Stimulated activated CD4-positive, alpha-beta T cell treated with anti-CD3 and anti-CD28 coated beads, Interleukin-1b, Interleukin-23, amount 100 ng/mL, for 1 hour (primary cell): Measurements from ENCODE around the gene BASP1.
"Not testable (repeated sequence)": the region's sequence is repeated elsewhere in the genome, so short reads cannot be mapped to it uniquely, and the experiment has no call there.

ENCODE experiments used
- DNase-seq, 2 donors: peaks; one replicate each; pipeline ENCODE4 v3.0.0-alpha.2; 2020; ENCODE audit warnings: low read depth in 2 of 2

BASP1 gene

DNA sequence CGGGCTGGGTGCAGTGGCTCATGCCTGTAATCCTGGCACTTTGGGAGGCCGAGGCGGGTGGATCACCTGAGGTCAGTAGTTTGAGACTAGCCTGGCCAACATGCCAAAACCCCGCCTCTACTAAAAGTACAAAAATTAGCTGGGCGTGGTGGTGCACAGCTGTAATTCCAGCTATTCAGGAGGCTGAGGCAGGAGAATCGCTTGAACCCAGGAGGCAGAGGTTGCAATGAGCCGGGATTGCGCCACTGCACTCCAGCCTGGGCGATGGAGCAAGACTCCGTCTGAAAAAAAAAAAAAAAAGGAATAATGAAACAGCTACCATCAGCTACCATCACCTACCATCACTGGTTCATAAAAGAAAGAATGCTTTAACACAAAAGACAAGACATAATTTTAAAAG lies 25.9 kb upstream of the BASP1 start:
- not testable (repeated sequence) for DNase-seq

DNA sequence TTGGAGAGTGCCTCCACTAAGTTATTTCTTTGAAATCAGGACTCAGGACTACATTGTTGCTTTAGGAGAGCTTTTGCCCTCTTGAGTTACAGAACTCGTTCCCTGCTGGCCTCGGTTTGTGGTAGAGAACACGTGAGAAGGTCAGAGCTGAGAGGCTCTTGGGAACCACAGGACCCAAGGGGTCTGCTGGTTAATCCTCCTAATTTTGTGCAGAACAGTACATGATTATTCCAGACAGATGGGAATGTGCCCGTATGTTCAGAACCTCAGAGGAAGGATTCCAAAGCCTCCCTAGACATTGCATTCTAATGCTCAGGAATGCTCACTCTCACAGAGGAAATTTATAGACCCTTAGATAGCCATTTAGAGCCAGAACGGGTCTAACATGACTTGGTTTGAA lies 25.2 kb upstream of the BASP1 start:
- DNase-seq, result no peak

DNA sequence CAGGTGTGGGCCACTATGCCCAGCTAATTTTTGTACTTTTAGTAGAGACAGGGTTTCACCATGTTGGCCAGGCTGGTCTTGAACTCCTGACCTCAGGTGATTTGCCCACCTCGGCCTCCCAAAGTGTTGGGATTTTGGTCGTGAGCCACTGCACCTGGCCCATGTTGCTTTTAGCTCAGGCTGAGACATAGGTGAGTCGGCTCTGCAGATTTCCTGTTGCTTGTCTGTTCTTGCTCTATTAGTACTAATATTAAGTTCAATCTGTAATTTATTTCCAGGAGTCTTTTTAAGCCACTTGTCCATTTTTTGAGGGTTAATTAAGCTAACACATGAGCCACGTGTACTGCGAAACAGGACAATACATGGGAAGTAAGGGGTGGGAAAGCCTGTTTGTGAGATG lies 21.4 kb upstream of the BASP1 start:
- DNase-seq, result no peak

DNA sequence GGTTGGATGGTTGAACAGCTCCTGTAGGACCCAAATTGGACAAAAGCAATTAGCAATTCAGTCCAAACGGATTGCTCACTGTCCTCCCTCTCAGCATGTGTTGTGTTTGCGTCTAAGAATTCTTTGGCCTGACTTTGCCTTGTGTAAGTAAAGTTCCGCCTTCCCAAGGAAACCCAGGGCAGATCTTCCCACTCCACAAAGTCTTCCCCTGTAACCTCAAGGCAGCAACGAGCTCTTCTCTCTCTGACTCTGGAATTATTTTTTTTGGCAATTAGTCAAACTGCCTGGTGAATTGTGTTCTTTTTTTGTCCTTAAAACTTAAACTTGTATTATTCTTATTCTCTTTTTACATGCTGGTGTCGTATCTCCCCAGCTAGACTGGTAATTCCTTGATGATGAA lies 20.7 kb upstream of the BASP1 start:
- no peak for DNase-seq

DNA sequence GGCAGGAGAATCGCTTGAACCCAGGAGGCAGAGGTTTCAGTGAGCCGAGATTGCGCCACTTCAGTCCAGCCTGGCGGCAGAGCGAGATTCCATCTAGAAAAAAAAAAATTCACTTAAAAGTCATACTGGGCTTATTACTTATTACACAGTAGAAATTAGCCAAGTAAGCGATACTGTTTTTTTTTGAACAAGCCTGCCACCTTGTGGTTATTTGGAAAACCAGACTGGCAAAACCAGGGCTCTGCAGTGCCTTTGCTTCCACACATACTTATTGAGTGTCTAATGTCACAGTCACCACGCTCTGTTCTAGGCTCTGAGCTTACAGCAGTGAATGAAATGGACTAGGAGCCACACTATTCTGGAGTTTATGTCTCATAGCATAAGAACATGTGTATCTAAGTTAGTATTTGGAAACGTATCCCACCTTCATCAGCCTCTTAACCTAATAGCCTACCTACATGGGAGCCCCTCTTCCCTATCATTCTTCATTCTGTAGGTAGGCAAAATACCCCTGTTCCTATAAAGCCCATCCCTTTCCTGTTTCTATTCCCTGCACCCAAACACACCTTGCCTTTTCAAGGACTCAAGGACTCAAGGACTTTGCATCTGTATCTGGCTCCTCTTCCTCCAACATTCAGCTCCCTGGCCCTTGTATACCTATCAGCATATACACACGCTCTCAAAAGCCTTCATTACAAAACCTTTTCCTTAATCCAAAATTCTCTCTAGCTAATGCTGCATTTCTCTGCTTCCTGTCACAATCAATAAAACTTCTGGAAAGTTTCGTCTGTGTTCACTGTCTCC lies 13.9 kb upstream of the BASP1 start:
- DNase-seq, result no peak

DNA sequence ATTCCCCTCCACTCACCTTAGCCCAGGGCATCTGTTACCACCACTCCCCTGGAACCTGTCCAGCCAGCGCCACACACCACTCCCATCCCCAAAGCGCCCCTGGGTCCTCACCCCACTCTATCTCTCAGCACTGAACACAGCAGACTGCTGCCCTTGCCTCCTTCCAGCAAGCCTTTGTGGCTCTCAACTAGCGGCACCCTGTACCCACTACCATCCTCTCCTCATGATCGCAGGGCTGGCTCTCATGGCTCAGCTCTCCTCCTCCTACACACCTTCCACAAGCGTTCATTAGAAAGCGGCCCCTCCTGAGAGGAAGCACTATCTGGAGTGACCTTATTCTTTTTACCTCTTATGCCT lies 13.3 kb upstream of the BASP1 start:
- DNase-seq, result no peak

DNA sequence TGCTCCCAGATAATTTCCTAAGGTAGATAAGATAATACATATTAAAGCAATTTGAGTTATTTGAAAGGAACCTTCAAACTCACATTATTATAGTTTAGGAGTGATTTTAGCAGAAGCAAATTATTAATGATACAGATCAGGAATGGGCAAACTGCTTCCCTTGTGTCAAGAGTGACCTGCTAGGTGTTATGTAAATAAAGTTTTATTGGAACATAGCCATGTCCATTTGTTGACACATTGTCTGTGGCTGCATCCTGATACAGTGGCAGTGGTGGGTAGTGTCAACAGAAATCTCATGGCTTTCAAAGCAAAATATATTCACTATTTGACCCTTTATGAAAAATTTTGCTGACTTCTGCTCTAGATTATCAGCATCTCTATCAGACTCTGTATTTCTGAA lies 11.4 kb upstream of the BASP1 start:
- no peak for DNase-seq

DNA sequence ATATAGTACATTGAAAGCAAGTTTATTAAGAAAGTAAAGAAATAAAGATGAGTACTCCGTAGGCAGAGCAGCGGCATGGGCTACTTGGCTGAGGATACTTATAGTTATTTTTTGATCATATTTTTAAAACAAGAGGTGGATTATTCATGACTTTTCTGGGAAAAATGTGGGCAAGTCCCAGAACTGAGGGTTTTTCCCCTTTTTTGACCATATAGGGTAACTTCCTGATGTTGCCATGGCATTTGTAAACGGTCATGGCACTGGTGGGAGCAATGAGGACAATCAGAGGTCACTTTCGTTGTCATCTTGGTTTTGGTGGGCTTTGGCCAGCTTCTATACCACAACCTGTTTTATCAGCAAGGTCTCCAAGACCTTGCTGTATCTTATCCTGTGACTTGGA lies 5.2 kb upstream of the BASP1 start:
- no peak for DNase-seq

DNA sequence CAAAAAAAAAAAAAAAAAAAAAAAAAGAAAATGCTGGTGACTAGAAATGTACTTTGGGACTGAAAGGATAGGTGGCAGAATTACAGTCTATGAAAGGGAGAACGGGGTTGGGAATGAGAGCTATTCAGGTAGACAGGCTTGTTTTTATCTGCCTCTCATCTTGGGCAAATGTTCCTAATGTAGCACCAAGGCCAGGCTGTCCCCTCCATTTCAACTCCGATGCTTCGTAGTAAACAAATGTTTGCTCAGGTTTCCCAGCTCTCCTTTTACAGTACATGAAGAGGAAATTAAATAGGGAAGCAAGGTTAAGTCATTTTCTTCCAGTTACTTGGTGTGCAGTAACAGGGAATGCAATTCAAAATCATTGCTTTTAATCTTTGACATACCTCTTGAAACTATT lies 4.4 kb upstream of the BASP1 start:
- no peak for DNase-seq

DNA sequence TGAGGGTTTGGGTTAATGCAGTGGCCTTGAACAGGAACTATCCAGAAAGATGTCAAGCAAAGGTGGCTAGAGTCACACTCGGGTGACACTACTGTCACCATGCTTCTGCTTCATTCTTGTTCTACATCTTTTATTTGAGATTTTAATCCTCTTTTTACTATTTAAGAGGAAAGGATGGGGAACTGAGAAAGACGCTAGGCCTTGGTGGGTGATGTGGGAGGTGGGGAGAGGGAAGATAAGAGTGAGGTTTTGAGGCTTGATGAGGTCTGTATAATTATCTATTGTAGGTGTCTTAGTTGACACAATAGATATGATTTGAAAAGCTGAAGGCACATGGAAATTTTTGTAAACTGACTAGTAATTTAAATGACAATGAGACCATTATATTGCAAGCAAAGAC lies 3.5 kb upstream of the BASP1 start:
- no peak for DNase-seq

DNA sequence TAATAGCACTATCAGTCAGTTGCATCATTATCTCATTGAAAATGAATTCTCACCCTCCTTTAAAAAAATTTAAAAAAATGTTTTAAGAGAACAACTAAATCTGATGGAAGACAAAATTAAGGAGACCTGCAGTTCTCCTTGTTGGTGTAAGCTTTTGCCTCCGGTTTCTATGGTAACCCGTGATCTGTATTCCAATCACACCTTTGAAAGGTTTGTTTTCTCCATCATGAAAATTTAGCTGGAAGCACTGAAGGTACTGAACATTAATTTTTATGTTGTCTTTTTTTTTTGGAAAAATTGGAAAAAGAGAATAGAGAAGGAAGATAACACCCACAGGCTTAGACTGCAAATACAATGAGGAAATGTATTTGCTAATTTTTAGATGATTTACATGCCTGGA lies 2.5 kb upstream of the BASP1 start:
- no peak for DNase-seq

DNA sequence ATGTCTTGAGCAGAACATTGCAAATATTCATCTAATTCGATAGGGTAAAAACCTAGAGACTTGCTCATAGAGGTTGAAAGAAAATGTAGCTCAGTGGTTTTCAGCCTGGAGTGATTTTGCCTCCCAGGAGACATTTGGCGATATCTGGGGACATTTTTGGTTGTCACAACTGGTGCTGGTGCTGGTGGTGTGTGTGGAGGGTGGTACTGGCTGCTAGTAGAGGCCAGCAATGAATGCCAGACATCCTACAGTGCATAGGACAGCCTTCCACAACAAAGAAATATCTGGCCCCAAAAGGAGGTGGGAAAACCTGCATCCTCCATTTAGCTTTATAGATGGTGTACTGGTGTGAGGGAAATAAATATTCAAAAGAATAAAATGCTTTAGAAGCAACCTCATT lies 2.1 kb upstream of the BASP1 start:
- DNase-seq, result no peak

DNA sequence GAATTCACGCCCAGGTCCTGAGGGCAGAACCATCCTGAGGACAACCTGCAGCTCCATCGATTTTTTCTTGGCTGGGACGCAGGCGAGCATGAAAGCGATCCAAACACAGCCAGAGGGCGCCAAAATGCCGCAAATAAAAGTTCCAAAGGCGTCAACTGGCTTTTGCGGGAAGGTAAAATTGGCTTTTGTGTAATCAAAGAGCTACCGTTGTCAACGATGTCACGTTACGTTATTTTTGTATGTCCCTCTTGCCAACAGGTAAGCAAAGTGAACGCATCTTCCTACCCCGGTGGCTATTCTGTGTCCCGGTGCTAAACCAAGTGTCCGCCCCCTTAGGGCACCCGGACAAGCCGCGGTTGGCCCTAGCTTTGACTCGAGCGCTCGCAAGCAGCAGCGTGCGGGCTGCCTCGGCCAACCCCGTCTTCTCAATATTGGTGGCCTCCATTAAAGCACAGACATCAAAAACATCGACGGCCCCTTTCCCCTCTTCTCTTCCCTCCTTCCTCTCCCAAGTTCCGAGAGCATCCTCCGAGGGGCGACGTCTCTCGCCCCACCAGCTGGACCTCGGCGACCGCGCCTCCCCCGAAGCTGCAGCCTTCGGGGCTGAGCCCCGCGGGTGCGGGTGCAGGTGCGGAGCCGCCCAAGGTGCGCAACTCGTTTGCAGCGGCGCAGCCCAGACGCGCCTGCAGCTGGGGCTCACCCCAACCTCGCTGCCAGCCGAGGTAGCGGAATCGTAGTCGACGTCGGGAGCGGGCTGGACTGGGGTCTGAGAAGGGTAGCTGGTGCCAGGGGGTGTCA lies 1.1 kb upstream of the BASP1 start:
- DNase-seq, result peak in 1 of 2 donors; percentile 17

DNA sequence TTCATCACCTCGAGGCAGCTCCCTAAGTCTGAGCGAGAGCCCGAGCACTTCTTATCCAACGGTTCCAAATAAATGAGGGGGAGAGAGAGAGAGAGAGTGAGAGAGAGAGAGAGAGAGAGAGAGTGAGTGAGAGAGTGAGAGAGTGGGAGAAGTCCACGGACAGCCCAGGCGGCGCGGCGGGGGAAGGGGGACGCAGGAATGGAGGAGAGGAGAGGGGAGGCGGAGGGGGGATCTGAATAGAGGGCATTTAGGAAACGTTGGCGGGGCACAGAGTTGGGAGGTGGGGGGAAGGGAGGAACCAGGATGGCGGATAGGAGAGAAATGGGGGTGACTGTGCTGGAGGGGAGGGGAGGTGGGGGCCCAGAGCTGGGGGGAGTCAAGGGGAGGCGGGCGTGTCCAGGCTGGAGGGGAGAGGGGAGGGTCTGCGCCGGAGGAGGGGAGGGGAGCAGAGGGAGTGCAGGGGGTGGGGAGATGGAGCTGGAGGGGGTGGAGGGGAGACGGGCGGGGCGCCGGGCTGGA lies 398 bp upstream of the BASP1 start:
- no peak for DNase-seq

DNA sequence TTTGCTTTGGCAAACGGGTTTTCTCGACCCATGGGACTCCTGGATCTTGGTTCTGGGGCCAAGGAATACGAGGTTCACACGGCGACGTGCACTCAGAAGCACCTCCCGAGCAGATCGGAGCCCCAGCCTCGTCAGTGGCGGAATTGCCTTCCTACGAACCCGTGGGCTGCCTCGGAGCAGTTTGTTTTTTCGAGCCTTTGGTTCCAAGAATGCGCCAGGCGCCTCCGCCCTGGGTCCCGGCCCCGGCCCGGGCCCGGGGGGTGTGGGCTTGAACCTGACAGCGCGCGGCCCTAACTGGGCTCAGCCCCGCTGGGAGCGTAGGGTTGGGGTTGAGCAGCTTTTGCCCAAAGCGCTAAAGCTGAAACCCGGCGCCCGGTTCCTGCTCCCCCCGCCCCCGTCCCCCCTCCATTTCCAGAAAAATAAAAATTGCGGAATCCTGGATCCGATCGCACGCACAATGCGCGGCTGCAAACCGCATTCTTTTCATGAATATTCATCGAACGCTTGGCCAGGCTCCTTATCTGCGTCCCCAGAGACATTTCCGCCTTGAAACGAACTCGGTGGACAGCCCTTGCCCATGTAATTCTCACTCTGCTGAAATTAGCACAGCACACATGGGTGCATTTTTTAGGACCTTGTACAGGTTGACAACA lies 1.0 kb downstream of the BASP1 start:
- no peak for DNase-seq

DNA sequence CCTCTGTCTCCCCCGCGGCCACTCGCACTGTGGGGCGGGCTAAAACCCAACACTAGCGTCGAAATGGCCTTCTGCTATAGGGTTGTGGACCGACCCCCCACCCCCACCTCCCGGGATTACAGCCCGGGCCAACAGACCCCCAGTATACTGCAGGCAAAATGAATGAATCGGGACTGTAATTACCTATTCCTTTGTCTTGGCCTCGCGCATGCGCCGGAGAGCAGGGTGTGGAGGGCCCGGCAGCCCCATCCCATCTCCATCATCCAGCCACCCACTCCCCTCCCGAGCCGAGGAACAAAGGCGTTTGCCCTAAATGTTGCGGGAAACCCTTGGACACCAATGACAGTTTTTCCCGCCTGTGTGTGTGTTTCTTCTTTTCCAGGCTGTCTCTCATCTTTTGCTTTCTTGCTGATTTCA lies 1.6 kb downstream of the BASP1 start:
- no peak for DNase-seq

DNA sequence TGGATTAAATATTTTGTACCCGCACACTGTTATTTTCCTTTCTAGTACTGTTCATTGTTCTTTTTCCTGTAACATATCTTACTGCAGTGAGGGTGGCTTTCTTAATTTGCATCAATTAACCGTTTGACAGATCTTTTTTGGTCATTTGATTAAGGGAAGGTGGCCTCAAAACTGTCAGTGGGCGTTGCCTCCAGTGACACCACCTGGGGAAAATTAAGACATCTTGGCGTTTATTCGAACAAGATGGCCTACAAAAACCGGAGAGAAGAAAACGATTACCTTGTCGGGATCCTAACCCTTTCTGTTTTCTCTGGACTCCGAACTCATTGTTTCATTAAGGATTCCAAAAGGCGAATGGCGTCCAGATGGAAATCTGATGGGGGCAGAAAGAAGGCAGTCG lies 2.0 kb downstream of the BASP1 start:
- no peak for DNase-seq

DNA sequence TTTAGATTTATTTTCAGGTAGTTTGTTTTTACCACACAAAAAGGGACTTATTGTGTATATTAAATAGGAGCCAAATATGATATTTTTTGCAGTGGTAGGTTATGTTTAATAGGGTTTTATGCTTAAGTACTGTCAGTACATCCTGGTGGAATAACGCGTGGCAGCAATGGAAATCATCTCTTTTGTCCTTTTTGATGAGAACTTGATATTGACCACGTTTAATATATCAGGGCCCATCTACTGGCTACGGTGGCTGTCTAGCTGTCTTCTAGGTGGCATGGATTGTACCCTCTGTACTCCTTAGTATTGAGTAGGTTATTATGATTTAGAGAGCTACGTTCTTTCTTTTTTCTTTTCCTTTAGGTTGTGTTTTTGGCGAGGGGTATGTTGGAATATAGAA lies 2.6 kb downstream of the BASP1 start:
- no peak for DNase-seq

DNA sequence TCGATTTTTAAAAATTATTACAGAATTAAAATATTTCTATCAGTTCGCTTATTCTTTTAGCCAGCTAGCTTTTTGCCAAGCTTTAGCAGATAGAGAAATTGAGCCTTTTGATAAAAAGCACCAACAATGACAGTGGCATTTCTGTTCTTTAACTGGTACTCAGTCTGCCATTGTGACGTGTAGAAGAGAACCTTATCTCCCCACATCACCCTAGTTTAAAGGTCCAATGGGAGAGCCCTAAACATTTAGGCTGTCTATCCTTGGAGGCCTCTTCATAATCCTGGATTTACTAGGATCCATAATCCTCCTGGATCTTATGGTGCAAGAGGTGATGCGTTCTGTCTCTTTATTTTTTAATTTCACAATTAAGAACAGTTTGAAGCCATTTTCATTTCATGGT lies 3.0 kb downstream of the BASP1 start:
- no peak for DNase-seq

DNA sequence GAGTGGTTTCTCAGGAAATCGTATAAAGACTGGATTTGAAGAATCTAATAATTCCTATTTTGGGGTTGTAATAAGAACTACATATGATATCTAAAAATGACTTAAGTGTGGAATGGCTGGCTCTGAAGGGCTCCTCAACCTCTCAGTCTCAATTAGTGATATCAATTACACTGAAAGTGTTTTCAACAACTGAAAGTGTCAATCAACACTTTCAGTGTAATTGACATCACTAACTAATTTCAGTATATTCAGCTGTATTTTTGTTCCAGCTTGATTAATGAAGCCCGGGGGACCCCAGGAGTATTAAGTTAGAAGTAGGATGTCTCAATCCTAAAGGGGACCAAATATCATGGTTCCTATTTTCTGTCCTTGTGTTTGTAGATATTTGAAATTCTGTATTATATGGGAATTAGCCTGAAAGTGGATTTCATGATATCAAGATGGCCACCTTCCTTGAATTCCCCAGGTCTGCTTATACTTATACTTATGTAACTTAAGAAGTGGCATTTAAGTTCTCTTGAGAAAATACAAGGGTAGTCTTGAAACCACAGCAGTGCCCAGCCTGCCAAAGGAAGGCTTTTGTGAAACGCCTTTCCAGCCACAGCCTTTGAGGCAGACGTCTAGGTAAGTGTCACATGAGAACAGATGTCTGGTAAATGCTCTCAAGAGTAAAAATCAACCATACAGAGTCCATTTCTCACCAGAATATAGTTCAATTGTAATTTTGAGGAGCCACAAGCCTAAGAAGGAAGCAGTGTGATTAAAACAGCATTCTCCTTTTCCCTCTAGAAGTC lies 4.6 kb downstream of the BASP1 start:
- DNase-seq, result no peak

DNA sequence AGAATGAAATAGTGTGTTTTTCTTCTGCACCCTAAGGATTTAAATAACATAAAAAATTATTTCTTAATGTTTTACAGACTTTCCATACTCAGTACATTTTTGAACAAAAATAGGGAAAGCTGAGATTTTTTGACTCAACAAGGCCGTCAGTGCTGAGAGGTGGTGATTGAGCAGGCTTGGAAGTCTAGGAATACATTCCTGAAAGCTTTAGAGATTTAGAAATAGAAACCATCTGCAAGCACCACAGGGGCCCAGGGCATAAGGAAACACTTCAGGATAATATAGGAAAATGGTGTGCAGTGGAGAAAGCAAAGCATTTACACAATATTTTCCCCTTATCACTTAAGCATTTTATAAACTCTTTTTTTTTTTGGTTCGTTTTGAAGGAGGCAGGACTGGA lies 5.2 kb downstream of the BASP1 start:
- no peak for DNase-seq
